IMR-90 (cell line): ENCODE data around the gene PCGF2.

Source experiments
- CEBPB ChIP-seq: IDR thresholded peaks from 2 replicates; pipeline ENCODE4 v1.6.1; 2012; ENCODE audit warnings: low read depth, low read length, improper control_type of control experiment
- CHD1 ChIP-seq: IDR thresholded peaks from 2 replicates; pipeline ENCODE4 v1.6.1; 2012; ENCODE audit warnings: low read depth, low read length, improper control_type of control experiment
- FOS ChIP-seq: fragments of 150-350 bp; IDR thresholded peaks from 2 replicates; pipeline ENCODE4 v1.6.1; 2016; ENCODE audit warnings: low read depth, low read length
- MAFK ChIP-seq: IDR thresholded peaks from 2 replicates; pipeline ENCODE4 v1.6.1; 2012; ENCODE audit warnings: low read depth, low read length, improper control_type of control experiment
- MAZ ChIP-seq: IDR thresholded peaks from 2 replicates; pipeline ENCODE4 v1.6.1; 2012; ENCODE audit warnings: low read depth, mild to moderate bottlenecking, low read length, improper control_type of control experiment, moderate library complexity, borderline replicate concordance
- MXI1 ChIP-seq: IDR thresholded peaks from 2 replicates; pipeline ENCODE4 v1.6.1; 2012; ENCODE audit warnings: low read depth, mild to moderate bottlenecking, low read length, moderate library complexity, borderline replicate concordance
- POLR2A ChIP-seq: IDR thresholded peaks from 2 replicates; pipeline ENCODE4 v1.6.1; 2012; ENCODE audit warnings: mild to moderate bottlenecking, low read depth, low read length
- RAD21 ChIP-seq: IDR thresholded peaks from 2 replicates; pipeline ENCODE4 v1.6.1; 2012; ENCODE audit warnings: low read length, improper control_type of control experiment
- RCOR1 ChIP-seq: IDR thresholded peaks from 2 replicates; pipeline ENCODE4 v1.6.1; 2012; ENCODE audit warnings: mild to moderate bottlenecking, low read length, improper control_type of control experiment; ENCODE audit not compliant: insufficient replicate concordance
- RFX5 ChIP-seq: IDR thresholded peaks from 2 replicates; pipeline ENCODE4 v1.8.0; 2012; ENCODE audit warnings: low read depth, mild to moderate bottlenecking, low read length, moderate library complexity
- SMC3 ChIP-seq: fragments of 150-350 bp; IDR thresholded peaks from 2 replicates; pipeline ENCODE4 v1.6.1; 2016; ENCODE audit warnings: low read depth, mild to moderate bottlenecking, antibody characterized with exemption, low read length, moderate library complexity
- TF ChIP-seq, protein P1 (sequence below): conservative IDR thresholded peaks from 2 replicates; pipeline ENCODE4 v1.5.1; 2012; ENCODE audit warnings: mild to moderate bottlenecking, low read depth, low read length, improper control_type of control experiment
- TF ChIP-seq, protein P2 (sequence below): fragments of 150-350 bp; IDR thresholded peaks from 2 replicates; pipeline ENCODE4 v1.6.1; 2017; ENCODE audit warnings: mild to moderate bottlenecking, antibody characterized with exemption, low read length, low read depth
- TF ChIP-seq, protein P3 (sequence below): fragments of 150-350 bp; IDR thresholded peaks from 2 replicates; pipeline ENCODE4 v1.6.1; 2016; ENCODE audit warnings: low read depth, mild to moderate bottlenecking, low read length, moderate library complexity, borderline replicate concordance

DNA sequence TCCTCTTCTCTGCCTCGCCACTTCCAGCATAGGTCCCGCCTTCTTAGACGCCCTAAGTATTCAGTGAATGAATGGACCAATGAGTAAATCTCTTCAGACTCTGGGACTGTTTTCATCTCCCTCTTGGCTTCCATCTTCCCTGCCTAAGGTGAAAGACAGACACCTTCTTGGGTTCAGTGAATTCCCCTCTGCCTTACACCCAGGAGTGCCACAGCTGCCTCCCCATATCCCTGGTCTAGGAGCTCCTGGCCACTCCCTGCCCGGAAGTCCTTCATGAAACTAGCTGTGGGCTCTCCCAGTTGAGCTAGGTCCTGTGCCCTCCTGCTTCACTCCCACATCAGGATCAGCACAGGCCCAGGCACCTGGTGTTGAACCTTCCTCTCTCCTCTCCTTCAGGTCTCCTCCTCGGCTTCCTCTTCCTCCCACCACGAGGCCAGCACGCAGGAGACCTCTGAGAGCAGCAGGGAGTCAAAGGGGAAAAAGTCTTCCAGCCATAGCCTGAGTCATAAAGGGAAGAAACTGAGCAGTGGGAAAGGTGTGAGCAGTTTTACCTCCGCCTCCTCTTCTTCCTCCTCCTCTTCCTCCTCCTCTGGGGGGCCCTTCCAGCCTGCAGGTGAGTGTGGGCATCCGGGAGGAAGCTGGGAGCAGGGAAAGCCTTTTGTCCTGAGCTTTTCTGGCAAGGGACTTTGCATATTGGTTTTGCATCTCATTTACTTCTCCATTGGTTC lies 32.8 kb downstream of the PCGF2 start:
- TF ChIP-seq, protein P1, sequence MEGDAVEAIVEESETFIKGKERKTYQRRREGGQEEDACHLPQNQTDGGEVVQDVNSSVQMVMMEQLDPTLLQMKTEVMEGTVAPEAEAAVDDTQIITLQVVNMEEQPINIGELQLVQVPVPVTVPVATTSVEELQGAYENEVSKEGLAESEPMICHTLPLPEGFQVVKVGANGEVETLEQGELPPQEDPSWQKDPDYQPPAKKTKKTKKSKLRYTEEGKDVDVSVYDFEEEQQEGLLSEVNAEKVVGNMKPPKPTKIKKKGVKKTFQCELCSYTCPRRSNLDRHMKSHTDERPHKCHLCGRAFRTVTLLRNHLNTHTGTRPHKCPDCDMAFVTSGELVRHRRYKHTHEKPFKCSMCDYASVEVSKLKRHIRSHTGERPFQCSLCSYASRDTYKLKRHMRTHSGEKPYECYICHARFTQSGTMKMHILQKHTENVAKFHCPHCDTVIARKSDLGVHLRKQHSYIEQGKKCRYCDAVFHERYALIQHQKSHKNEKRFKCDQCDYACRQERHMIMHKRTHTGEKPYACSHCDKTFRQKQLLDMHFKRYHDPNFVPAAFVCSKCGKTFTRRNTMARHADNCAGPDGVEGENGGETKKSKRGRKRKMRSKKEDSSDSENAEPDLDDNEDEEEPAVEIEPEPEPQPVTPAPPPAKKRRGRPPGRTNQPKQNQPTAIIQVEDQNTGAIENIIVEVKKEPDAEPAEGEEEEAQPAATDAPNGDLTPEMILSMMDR = no peak
- no peak for TF ChIP-seq FOS
- no peak for TF ChIP-seq RFX5
- TF ChIP-seq POLR2A = no peak
- TF ChIP-seq CEBPB = no peak
- TF ChIP-seq CHD1 = no peak
- TF ChIP-seq RAD21 = no peak
- no peak for TF ChIP-seq MAFK
- no peak for TF ChIP-seq MXI1
- no peak for TF ChIP-seq RCOR1
- TF ChIP-seq MAZ = no peak
- TF ChIP-seq, protein P2, sequence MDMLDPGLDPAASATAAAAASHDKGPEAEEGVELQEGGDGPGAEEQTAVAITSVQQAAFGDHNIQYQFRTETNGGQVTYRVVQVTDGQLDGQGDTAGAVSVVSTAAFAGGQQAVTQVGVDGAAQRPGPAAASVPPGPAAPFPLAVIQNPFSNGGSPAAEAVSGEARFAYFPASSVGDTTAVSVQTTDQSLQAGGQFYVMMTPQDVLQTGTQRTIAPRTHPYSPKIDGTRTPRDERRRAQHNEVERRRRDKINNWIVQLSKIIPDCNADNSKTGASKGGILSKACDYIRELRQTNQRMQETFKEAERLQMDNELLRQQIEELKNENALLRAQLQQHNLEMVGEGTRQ = no peak
- no peak for TF ChIP-seq SMC3
- TF ChIP-seq, protein P3, sequence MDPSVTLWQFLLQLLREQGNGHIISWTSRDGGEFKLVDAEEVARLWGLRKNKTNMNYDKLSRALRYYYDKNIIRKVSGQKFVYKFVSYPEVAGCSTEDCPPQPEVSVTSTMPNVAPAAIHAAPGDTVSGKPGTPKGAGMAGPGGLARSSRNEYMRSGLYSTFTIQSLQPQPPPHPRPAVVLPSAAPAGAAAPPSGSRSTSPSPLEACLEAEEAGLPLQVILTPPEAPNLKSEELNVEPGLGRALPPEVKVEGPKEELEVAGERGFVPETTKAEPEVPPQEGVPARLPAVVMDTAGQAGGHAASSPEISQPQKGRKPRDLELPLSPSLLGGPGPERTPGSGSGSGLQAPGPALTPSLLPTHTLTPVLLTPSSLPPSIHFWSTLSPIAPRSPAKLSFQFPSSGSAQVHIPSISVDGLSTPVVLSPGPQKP = no peak
